GM12892 (cell line): ENCODE data around the gene RFC4.

Source experiments
- POLR2A ChIP-seq: IDR thresholded peaks from 2 replicates; pipeline ENCODE4 v1.6.1; 2011; ENCODE audit warnings: low read depth, low read length, control low read depth
- POLR2AphosphoS5 ChIP-seq: IDR thresholded peaks from 2 replicates; pipeline ENCODE4 v1.6.1; 2011; ENCODE audit warnings: low read depth, low read length, control low read depth
- TAF1 ChIP-seq: IDR thresholded peaks from 2 replicates; pipeline ENCODE4 v1.6.1; 2011; ENCODE audit warnings: low read depth, mild to moderate bottlenecking, control low read depth, low read length, borderline replicate concordance

DNA sequence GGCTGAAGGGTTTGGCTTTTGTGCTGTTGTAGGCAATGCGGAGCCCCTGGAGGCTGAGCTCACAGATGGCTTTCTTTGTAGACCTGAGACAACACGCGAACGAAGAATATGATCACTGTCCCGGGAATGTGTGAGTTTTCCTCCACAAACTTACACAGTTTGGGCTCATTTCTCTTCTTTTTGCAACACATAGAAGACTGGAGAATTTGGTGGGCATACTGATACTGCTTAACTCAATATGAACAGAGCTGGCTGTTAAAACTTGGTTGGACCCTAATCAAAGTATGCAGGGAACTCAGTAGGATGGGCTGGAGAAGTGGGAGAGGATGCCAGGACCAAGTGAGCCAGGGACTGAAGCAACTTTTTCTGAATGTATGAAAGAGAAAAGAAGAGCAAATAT is 12.2 kb upstream of the RFC4 start:
- TF ChIP-seq POLR2A (no peak), TAF1 (no peak), POLR2AphosphoS5 (no peak)
